ENCODE measurements around the gene TBC1D9B.

TBC1D9B gene

DNA sequence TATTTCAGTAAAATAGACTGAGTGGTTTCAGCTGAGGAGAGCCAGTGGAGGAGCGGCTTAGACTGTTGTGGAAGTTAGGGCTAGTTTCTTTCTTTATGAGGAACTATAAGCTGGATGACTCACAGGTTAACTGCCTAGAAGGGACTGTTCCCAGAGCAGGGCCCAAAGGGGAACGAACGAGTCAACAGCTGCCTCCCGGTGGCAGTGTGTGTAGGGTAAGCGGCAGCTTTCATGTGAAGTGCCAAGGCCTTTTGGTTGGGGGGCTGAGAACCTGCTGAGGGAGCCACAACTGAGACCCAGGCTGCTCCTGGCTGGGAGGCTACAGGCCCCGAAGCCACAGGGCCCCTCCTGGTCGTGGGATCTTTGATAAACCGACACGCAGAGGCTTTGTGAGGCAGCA lies 80.0 kb downstream of the TBC1D9B start:
- Histone ChIP-seq H3K27me3 (ENCODE audit: insufficient read depth, low read length, poor library complexity) (no peaks in the 10 kb centered on the region), H3K9ac (ENCODE audit: low read length) (no peak overlapping the region), H3K56ac (ENCODE audit: low read length) (no peak overlapping the region), H4K8ac (ENCODE audit: low read depth, low read length) (no peak overlapping the region), H3K4me3 (ENCODE audit: low read length) (no peak overlapping the region), H3K79me1 (ENCODE audit: low read length) (peaks cover 8% of the 10 kb centered on the region), H2BK15ac (replicated peaks; ENCODE audit: low read depth) (no peak overlapping the region), H3K23ac (ENCODE audit: low read length) (no peak overlapping the region), H3K4me1 (ENCODE audit: control insufficient read depth, low read depth, low read length) (no peaks in the 10 kb centered on the region), H3K4ac (ENCODE audit: low read depth, low read length) (no peak overlapping the region), H3K4me2 (ENCODE audit: low read length) (no peak overlapping the region), H3K18ac (ENCODE audit: low read length) (no peak overlapping the region), H3K36me3 (ENCODE audit: control insufficient read depth, insufficient read depth, low read length) (peaks cover 12% of the 10 kb centered on the region), H2BK120ac (ENCODE audit: low read depth, low read length) (no peak overlapping the region), H3K27ac (ENCODE audit: low read depth, low read length) (no peak overlapping the region), H2BK5ac (ENCODE audit: low read length) (no peak overlapping the region), H3K79me2 (ENCODE audit: control insufficient read depth, insufficient read depth, low read length) (peaks cover 3% of the 10 kb centered on the region), H4K5ac (ENCODE audit: low read length) (no peak overlapping the region), H2AK5ac (ENCODE audit: low read length) (no peak overlapping the region)
- no peak for DNase-seq
- no CpG with 5 or more reads among the region's 9 CpGs for WGBS (ENCODE audit: extremely low coverage, insufficient coverage, low lambda C conversion rate)

GRCh38 chr5:179825655-179826182 lies 82.0 kb downstream of the TBC1D9B start:
- Histone ChIP-seq H2BK120ac (ENCODE audit: low read depth, low read length) (no peak overlapping the region), H3K79me1 (ENCODE audit: low read length) (peaks cover 14% of the 10 kb centered on the region), H3K36me3 (ENCODE audit: control insufficient read depth, insufficient read depth, low read length) (peaks cover 9% of the 10 kb centered on the region), H4K8ac (ENCODE audit: low read depth, low read length) (no peak overlapping the region), H2BK15ac (replicated peaks; ENCODE audit: low read depth) (no peak overlapping the region), H3K9ac (ENCODE audit: low read length) (no peak overlapping the region), H2AK5ac (ENCODE audit: low read length) (no peak overlapping the region), H3K23ac (ENCODE audit: low read length) (no peak overlapping the region), H3K27me3 (ENCODE audit: insufficient read depth, low read length, poor library complexity) (no peaks in the 10 kb centered on the region), H3K4me3 (ENCODE audit: low read length) (no peak overlapping the region), H3K4me2 (ENCODE audit: low read length) (no peak overlapping the region), H3K4ac (ENCODE audit: low read depth, low read length) (no peak overlapping the region), H3K4me1 (ENCODE audit: control insufficient read depth, low read depth, low read length) (peaks cover 7% of the 10 kb centered on the region), H3K18ac (ENCODE audit: low read length) (no peak overlapping the region), H3K79me2 (ENCODE audit: control insufficient read depth, insufficient read depth, low read length) (peaks cover 12% of the 10 kb centered on the region), H2BK5ac (ENCODE audit: low read length) (no peak overlapping the region), H3K56ac (ENCODE audit: low read length) (no peak overlapping the region), H3K27ac (ENCODE audit: low read depth, low read length) (no peak overlapping the region), H4K5ac (ENCODE audit: low read length) (no peak overlapping the region)
- no peak for DNase-seq
- no CpG with 5 or more reads among the region's 13 CpGs for WGBS (ENCODE audit: extremely low coverage, insufficient coverage, low lambda C conversion rate)

GRCh38 chr5:179824745-179825112 lies 83.0 kb downstream of the TBC1D9B start:
- no peak overlapping the region for H3K18ac ChIP-seq (ENCODE audit: low read length)
- H3K56ac ChIP-seq (ENCODE audit: low read length), result no peak overlapping the region
- H4K8ac ChIP-seq (ENCODE audit: low read depth, low read length), result no peak overlapping the region
- no peak overlapping the region for H2BK120ac ChIP-seq (ENCODE audit: low read depth, low read length)
- H3K36me3 ChIP-seq (ENCODE audit: control insufficient read depth, insufficient read depth, low read length), result peaks cover 9% of the 10 kb centered on the region
- H3K4me3 ChIP-seq (ENCODE audit: low read length), result no peak overlapping the region
- peaks cover 12% of the 10 kb centered on the region for H3K79me2 ChIP-seq (ENCODE audit: control insufficient read depth, insufficient read depth, low read length)
- no peak overlapping the region for H3K23ac ChIP-seq (ENCODE audit: low read length)
- no peak for DNase-seq
- no peak overlapping the region for H3K27ac ChIP-seq (ENCODE audit: low read depth, low read length)
- no peak overlapping the region for H2AK5ac ChIP-seq (ENCODE audit: low read length)
- H2BK5ac ChIP-seq (ENCODE audit: low read length), result no peak overlapping the region
- H2BK15ac ChIP-seq (replicated peaks; ENCODE audit: low read depth), result no peak overlapping the region
- no peak overlapping the region for H3K9ac ChIP-seq (ENCODE audit: low read length)
- H3K79me1 ChIP-seq (ENCODE audit: low read length), result peaks cover 14% of the 10 kb centered on the region
- WGBS (ENCODE audit: extremely low coverage, insufficient coverage, low lambda C conversion rate), result no CpG with 5 or more reads among the region's 3 CpGs
- no peaks in the 10 kb centered on the region for H3K27me3 ChIP-seq (ENCODE audit: insufficient read depth, low read length, poor library complexity)
- no peak overlapping the region for H3K4ac ChIP-seq (ENCODE audit: low read depth, low read length)
- peaks cover 13% of the 10 kb centered on the region for H3K4me1 ChIP-seq (ENCODE audit: control insufficient read depth, low read depth, low read length)
- no peak overlapping the region for H3K4me2 ChIP-seq (ENCODE audit: low read length)
- no peak overlapping the region for H4K5ac ChIP-seq (ENCODE audit: low read length)

GRCh38 chr5:179823937-179824744 lies 83.6 kb downstream of the TBC1D9B start:
- Histone ChIP-seq H3K27me3 (ENCODE audit: insufficient read depth, low read length, poor library complexity) (no peaks in the 10 kb centered on the region), H3K9ac (ENCODE audit: low read length) (no peak overlapping the region), H4K5ac (ENCODE audit: low read length) (no peak overlapping the region), H3K4ac (ENCODE audit: low read depth, low read length) (no peak overlapping the region), H3K4me1 (ENCODE audit: control insufficient read depth, low read depth, low read length) (peaks cover 14% of the 10 kb centered on the region), H3K79me1 (ENCODE audit: low read length) (peaks cover 14% of the 10 kb centered on the region), H3K56ac (ENCODE audit: low read length) (no peak overlapping the region), H2BK5ac (ENCODE audit: low read length) (no peak overlapping the region), H2AK5ac (ENCODE audit: low read length) (no peak overlapping the region), H3K79me2 (ENCODE audit: control insufficient read depth, insufficient read depth, low read length) (peaks cover 12% of the 10 kb centered on the region), H2BK15ac (replicated peaks; ENCODE audit: low read depth) (no peak overlapping the region), H3K4me2 (ENCODE audit: low read length) (no peak overlapping the region), H3K27ac (ENCODE audit: low read depth, low read length) (no peak overlapping the region), H3K4me3 (ENCODE audit: low read length) (no peak overlapping the region), H3K18ac (ENCODE audit: low read length) (no peak overlapping the region), H3K36me3 (ENCODE audit: control insufficient read depth, insufficient read depth, low read length) (peaks cover 9% of the 10 kb centered on the region), H3K23ac (ENCODE audit: low read length) (no peak overlapping the region), H2BK120ac (ENCODE audit: low read depth, low read length) (no peak overlapping the region), H4K8ac (ENCODE audit: low read depth, low read length) (no peak overlapping the region)
- no CpG with 5 or more reads among the region's 22 CpGs for WGBS (ENCODE audit: extremely low coverage, insufficient coverage, low lambda C conversion rate)
- DNase-seq, result no peak

- Histone ChIP-seq H2AK5ac (ENCODE audit: low read length) (no peak overlapping the region), H2BK120ac (ENCODE audit: low read depth, low read length) (no peak overlapping the region), H3K79me1 (ENCODE audit: low read length) (peaks cover 14% of the 10 kb centered on the region), H3K4me1 (ENCODE audit: control insufficient read depth, low read depth, low read length) (peaks cover 14% of the 10 kb centered on the region), H3K56ac (ENCODE audit: low read length) (peak overlapping the region; percentile 75), H3K9ac (ENCODE audit: low read length) (peak overlapping the region; percentile 31), H3K18ac (ENCODE audit: low read length) (no peak overlapping the region), H3K4ac (ENCODE audit: low read depth, low read length) (no peak overlapping the region), H3K79me2 (ENCODE audit: control insufficient read depth, insufficient read depth, low read length) (peaks cover 12% of the 10 kb centered on the region), H3K27ac (ENCODE audit: low read depth, low read length) (no peak overlapping the region), H3K27me3 (ENCODE audit: insufficient read depth, low read length, poor library complexity) (no peaks in the 10 kb centered on the region), H3K4me2 (ENCODE audit: low read length) (peak overlapping the region; percentile 30), H2BK15ac (replicated peaks; ENCODE audit: low read depth) (no peak overlapping the region), H4K8ac (ENCODE audit: low read depth, low read length) (no peak overlapping the region), H3K4me3 (ENCODE audit: low read length) (no peak overlapping the region), H3K36me3 (ENCODE audit: control insufficient read depth, insufficient read depth, low read length) (peaks cover 7% of the 10 kb centered on the region), H4K5ac (ENCODE audit: low read length) (no peak overlapping the region), H2BK5ac (ENCODE audit: low read length) (no peak overlapping the region), H3K23ac (ENCODE audit: low read length) (no peak overlapping the region)
- no peak for DNase-seq
- no CpG with 5 or more reads among the region's 8 CpGs for WGBS (ENCODE audit: extremely low coverage, insufficient coverage, low lambda C conversion rate)
Measured at GRCh38 chr5:179822444-179822990, 85.2 kb downstream of the TBC1D9B start.
